Measurements from ENCODE around the gene PTPRG. TPM values are rescaled to one million over a fixed set of nuclear protein-coding genes. Genes with fewer than 3 reads are reported as not detected.

PTPRG gene
- total RNA-seq, 1 experiment from 2014 or later, result 32.1 TPM

DNA sequence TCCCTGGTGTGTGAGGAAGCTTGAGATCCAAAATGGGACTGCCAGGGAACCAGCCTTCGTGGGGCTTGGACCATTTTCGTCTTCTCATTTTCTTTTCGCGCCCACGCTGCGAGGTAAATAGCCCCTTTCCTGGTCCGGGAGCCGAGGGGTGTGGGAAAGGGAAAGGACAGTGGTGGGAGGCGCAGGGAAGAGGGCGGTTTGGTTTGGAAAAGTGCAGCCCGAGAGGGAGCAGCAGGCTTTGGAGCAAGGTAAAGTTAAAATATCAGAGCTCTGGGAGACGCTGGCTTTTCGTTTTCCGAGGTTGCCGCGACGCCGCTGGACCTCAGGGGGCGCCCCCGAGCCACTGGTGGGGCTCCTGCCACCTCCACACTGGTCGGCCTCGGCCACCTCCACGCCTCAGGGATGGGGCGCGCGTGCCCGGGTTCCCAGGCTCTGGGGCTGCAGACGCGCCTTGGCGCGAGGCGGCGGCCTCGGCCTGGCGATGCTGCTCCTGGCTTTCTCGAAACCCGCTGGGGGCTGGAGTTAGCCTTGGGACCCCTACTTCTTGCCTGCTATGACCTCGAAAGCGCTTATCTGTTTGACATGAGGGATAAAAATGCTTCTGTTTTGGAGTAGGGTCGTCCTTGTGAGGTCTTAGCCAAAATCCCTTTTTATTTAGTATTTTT is 3.2 kb downstream of the PTPRG start:
- no peak for DNase-seq (ENCODE audit: low read depth, low spot score)
- intact Hi-C loops (cut with micrococcal nuclease), result loop anchor here (5.0 to 10.0 kb wide), 6 partner anchors 93 to 620 kb away; no protein-coding TSS in a partner anchor
- Histone ChIP-seq H2AFZ (ENCODE audit: low read depth, low read length, poor library complexity, severe bottlenecking) (no peak overlapping the region), H3K9ac (ENCODE audit: low read length) (no peak overlapping the region), H3K4me1 (ENCODE audit: control insufficient read depth in 1 of 2, insufficient read depth in 2 of 2, low read length in 2 of 2) (peaks cover 4 to 13% of the 10 kb centered on the region in 2 experiments), H3K4me3 (replicated peaks in 1 of 2; ENCODE audit: low read depth in 1 of 2, low read length in 2 of 2) (no peak overlapping the region), H3K4me2 (ENCODE audit: low read length) (no peak overlapping the region), H3K36me3 (ENCODE audit: control insufficient read depth in 1 of 2, insufficient read depth in 2 of 2, low read length in 2 of 2) (no peaks in the 10 kb centered on the region), H3K79me2 (ENCODE audit: insufficient read depth, low read length) (peaks cover 58% of the 10 kb centered on the region), H3K27ac (ENCODE audit: low read depth, low read length) (no peak overlapping the region), H4K20me1 (ENCODE audit: insufficient read depth) (no peaks in the 10 kb centered on the region), H3K9me2 (ENCODE audit: insufficient read depth) (no peaks in the 10 kb centered on the region), H3K27me3 (ENCODE audit: insufficient read depth, low read length) (no peaks in the 10 kb centered on the region), H3K9me3 (ENCODE audit: control insufficient read depth in 1 of 2, insufficient read depth in 1 of 2, low read depth in 1 of 2, low read length in 2 of 2) (no peaks in the 10 kb centered on the region)
- no TSS peak for BruUV-seq (replicated peaks)
- TF ChIP-seq, protein P1, sequence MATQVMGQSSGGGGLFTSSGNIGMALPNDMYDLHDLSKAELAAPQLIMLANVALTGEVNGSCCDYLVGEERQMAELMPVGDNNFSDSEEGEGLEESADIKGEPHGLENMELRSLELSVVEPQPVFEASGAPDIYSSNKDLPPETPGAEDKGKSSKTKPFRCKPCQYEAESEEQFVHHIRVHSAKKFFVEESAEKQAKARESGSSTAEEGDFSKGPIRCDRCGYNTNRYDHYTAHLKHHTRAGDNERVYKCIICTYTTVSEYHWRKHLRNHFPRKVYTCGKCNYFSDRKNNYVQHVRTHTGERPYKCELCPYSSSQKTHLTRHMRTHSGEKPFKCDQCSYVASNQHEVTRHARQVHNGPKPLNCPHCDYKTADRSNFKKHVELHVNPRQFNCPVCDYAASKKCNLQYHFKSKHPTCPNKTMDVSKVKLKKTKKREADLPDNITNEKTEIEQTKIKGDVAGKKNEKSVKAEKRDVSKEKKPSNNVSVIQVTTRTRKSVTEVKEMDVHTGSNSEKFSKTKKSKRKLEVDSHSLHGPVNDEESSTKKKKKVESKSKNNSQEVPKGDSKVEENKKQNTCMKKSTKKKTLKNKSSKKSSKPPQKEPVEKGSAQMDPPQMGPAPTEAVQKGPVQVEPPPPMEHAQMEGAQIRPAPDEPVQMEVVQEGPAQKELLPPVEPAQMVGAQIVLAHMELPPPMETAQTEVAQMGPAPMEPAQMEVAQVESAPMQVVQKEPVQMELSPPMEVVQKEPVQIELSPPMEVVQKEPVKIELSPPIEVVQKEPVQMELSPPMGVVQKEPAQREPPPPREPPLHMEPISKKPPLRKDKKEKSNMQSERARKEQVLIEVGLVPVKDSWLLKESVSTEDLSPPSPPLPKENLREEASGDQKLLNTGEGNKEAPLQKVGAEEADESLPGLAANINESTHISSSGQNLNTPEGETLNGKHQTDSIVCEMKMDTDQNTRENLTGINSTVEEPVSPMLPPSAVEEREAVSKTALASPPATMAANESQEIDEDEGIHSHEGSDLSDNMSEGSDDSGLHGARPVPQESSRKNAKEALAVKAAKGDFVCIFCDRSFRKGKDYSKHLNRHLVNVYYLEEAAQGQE (IDR thresholded peaks at IDR 0.05; ENCODE audit: low read depth), result no peak
- TF ChIP-seq, protein P2, sequence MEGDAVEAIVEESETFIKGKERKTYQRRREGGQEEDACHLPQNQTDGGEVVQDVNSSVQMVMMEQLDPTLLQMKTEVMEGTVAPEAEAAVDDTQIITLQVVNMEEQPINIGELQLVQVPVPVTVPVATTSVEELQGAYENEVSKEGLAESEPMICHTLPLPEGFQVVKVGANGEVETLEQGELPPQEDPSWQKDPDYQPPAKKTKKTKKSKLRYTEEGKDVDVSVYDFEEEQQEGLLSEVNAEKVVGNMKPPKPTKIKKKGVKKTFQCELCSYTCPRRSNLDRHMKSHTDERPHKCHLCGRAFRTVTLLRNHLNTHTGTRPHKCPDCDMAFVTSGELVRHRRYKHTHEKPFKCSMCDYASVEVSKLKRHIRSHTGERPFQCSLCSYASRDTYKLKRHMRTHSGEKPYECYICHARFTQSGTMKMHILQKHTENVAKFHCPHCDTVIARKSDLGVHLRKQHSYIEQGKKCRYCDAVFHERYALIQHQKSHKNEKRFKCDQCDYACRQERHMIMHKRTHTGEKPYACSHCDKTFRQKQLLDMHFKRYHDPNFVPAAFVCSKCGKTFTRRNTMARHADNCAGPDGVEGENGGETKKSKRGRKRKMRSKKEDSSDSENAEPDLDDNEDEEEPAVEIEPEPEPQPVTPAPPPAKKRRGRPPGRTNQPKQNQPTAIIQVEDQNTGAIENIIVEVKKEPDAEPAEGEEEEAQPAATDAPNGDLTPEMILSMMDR (IDR thresholded peaks at IDR 0.05 in 2 of 3, conservative IDR thresholded peaks at IDR 0.05 in 1 of 3; ENCODE audit: borderline replicate concordance in 1 of 3, insufficient read depth in 1 of 3, low read depth in 2 of 3, low read length in 2 of 3), result peak; percentile 12 to 45 (median 43); a peak in 2 of 6 replicates
- TF ChIP-seq RAD21 (IDR thresholded peaks at IDR 0.05; ENCODE audit: low read depth) (peak; percentile 60), POLR2A (IDR thresholded peaks at IDR 0.05; ENCODE audit: borderline replicate concordance, extremely low read depth, insufficient read depth, insufficient read length) (no peak)
- POLR2A ChIA-PET, result no interaction called here
- CTCF ChIA-PET, result interaction anchor here (1.0 to 2.0 kb wide), 5 partner anchors 13 to 624 kb away, joined by 3 to 6 read pairs (median 3); no protein-coding TSS in a partner anchor
- 0 out of 2 replicates have a peak, but pooled peaks have one; percentile 13 for ATAC-seq
- RAD21 ChIA-PET (ENCODE audit: low non-redundant PET in 1 of 2, low total read pairs in 2 of 2, uncharacterized antibody in 2 of 2, unreplicated experiment in 2 of 2), result interaction anchor here in 1 of 2 experiments (1.4 kb wide), 1 partner anchor 624 kb away, joined by 3 read pairs; no protein-coding TSS in a partner anchor
